ENCODE data around the gene CNIH2. TPM values are rescaled to one million over a fixed set of nuclear protein-coding genes. Genes with fewer than 3 reads are reported as not detected.
A peak's percentile ranks its signal among the peaks of the same experiment; 100 is the strongest.

The CNIH2 gene
- total and polyA plus RNA-seq, 2 of the 13 experiments (the other 11 are each of a cell fraction or from before 2014, with no cell fraction given), result 0.60 to 0.69 TPM

DNA sequence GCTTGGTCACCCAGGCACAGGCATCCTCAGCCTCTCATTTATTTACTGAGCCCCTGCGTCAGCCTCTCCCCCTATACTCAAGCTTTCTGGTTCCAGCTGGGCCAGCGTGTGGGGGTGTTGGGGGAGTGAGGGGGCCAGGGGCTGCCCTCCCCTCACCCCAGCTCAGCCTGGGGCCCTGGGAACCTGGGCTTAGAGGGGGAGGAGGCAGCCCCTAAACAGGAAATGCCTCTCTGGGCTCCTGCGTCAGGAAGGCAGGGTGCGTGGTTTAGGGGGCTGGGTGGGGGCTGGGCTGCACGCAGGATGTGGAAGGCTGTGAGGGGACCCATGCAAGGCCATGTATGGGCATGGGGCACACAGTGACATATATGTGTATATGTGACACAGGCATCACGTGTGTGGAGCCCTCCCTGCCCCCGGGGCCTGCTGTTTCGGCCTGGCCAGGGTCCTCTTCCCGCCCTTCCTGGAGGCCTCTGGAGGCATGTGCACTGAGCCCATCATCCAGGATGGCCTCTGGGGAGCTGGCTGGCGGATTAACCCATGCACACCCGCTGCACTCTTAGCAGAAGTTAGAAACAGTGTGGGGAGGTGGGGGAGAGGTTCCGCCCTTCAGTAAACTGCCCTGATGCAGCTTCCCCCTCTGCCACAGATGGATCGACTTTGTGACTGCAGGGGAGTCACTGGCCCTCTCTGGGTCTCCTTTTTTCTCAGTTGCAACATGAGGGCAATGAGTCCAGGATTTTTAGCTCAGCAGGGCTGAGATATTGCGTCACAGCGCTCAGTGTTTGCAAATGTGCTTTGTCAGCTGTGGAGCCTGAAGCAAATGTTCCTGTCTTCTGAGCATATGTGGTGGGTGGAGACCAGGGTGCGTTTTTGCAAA, 40.0 kb downstream of the CNIH2 start (continued):
- TF ChIP-seq ZNF670 (CRISPR knock-in tag; IDR thresholded peaks at IDR 0.05; ENCODE audit: borderline replicate concordance) (no peak), HIVEP1 (CRISPR knock-in tag; IDR thresholded peaks at IDR 0.05) (peak; percentile 4; the same call in 1 of the 2 replicates), ZNF780A (CRISPR knock-in tag; IDR thresholded peaks at IDR 0.05) (no peak), RXRB (CRISPR knock-in tag; IDR thresholded peaks at IDR 0.05; ENCODE audit: borderline replicate concordance) (0 out of 2 replicates have a peak, but pooled peaks have one; percentile 11), IRX3 (CRISPR knock-in tag; IDR thresholded peaks at IDR 0.05; ENCODE audit: borderline replicate concordance, low read depth) (no peak), ZNF543 (CRISPR knock-in tag; IDR thresholded peaks at IDR 0.05) (0 out of 2 replicates have a peak, but pooled peaks have one; percentile 26), ZNF652 (CRISPR knock-in tag; IDR thresholded peaks at IDR 0.05; ENCODE audit: borderline replicate concordance, low read depth) (peak; percentile 91), MAFF (IDR thresholded peaks at IDR 0.05; ENCODE audit: low read depth, low read length) (peak; percentile 64), TOPORS (CRISPR knock-in tag; IDR thresholded peaks at IDR 0.05) (no peak), PCBP2 (optimal IDR thresholded peaks at IDR 0.05; ENCODE audit: low read depth, low read length, poor library complexity, severe bottlenecking) (no peak), KDM5B (CRISPR knock-in tag; IDR thresholded peaks at IDR 0.05; ENCODE audit: borderline replicate concordance) (peak; percentile 46; the same call in 1 of the 2 replicates), HNF4A (CRISPR knock-in tag; IDR thresholded peaks at IDR 0.05) (peak; percentile 62), CEBPB (IDR thresholded peaks at IDR 0.05; ENCODE audit: borderline replicate concordance, low read depth, low read length) (peak; percentile 99), ZC3H4 (CRISPR knock-in tag; IDR thresholded peaks at IDR 0.05; ENCODE audit: borderline replicate concordance) (no peak), ZNF430 (CRISPR knock-in tag; IDR thresholded peaks at IDR 0.05) (0 out of 2 replicates have a peak, but pooled peaks have one; percentile 38), ZNF589 (CRISPR knock-in tag; conservative IDR thresholded peaks at IDR 0.05) (0 out of 2 replicates have a peak, but pooled peaks have one; percentile 8)
- TF ChIP-seq, protein P1, sequence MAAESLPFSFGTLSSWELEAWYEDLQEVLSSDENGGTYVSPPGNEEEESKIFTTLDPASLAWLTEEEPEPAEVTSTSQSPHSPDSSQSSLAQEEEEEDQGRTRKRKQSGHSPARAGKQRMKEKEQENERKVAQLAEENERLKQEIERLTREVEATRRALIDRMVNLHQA (CRISPR knock-in tag; IDR thresholded peaks at IDR 0.05), result no peak
- TF ChIP-seq, protein P2, sequence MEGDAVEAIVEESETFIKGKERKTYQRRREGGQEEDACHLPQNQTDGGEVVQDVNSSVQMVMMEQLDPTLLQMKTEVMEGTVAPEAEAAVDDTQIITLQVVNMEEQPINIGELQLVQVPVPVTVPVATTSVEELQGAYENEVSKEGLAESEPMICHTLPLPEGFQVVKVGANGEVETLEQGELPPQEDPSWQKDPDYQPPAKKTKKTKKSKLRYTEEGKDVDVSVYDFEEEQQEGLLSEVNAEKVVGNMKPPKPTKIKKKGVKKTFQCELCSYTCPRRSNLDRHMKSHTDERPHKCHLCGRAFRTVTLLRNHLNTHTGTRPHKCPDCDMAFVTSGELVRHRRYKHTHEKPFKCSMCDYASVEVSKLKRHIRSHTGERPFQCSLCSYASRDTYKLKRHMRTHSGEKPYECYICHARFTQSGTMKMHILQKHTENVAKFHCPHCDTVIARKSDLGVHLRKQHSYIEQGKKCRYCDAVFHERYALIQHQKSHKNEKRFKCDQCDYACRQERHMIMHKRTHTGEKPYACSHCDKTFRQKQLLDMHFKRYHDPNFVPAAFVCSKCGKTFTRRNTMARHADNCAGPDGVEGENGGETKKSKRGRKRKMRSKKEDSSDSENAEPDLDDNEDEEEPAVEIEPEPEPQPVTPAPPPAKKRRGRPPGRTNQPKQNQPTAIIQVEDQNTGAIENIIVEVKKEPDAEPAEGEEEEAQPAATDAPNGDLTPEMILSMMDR (CRISPR knock-in tag; IDR thresholded peaks at IDR 0.05), result no peak
- TF ChIP-seq, protein P3, sequence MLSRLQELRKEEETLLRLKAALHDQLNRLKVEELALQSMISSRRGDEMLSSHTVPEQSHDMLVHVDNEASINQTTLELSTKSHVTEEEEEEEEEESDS (CRISPR knock-in tag; IDR thresholded peaks at IDR 0.05; ENCODE audit: borderline replicate concordance), result no peak
- TF ChIP-seq, protein P4, sequence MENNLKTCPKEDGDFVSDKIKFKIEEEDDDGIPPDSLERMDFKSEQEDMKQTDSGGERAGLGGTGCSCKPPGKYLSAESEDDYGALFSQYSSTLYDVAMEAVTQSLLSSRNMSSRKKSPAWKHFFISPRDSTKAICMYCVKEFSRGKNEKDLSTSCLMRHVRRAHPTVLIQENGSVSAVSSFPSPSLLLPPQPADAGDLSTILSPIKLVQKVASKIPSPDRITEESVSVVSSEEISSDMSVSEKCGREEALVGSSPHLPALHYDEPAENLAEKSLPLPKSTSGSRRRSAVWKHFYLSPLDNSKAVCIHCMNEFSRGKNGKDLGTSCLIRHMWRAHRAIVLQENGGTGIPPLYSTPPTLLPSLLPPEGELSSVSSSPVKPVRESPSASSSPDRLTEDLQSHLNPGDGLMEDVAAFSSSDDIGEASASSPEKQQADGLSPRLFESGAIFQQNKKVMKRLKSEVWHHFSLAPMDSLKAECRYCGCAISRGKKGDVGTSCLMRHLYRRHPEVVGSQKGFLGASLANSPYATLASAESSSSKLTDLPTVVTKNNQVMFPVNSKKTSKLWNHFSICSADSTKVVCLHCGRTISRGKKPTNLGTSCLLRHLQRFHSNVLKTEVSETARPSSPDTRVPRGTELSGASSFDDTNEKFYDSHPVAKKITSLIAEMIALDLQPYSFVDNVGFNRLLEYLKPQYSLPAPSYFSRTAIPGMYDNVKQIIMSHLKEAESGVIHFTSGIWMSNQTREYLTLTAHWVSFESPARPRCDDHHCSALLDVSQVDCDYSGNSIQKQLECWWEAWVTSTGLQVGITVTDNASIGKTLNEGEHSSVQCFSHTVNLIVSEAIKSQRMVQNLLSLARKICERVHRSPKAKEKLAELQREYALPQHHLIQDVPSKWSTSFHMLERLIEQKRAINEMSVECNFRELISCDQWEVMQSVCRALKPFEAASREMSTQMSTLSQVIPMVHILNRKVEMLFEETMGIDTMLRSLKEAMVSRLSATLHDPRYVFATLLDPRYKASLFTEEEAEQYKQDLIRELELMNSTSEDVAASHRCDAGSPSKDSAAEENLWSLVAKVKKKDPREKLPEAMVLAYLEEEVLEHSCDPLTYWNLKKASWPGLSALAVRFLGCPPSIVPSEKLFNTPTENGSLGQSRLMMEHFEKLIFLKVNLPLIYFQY (CRISPR knock-in tag; IDR thresholded peaks at IDR 0.05; ENCODE audit: borderline replicate concordance), result no peak
- TF ChIP-seq, protein P5, sequence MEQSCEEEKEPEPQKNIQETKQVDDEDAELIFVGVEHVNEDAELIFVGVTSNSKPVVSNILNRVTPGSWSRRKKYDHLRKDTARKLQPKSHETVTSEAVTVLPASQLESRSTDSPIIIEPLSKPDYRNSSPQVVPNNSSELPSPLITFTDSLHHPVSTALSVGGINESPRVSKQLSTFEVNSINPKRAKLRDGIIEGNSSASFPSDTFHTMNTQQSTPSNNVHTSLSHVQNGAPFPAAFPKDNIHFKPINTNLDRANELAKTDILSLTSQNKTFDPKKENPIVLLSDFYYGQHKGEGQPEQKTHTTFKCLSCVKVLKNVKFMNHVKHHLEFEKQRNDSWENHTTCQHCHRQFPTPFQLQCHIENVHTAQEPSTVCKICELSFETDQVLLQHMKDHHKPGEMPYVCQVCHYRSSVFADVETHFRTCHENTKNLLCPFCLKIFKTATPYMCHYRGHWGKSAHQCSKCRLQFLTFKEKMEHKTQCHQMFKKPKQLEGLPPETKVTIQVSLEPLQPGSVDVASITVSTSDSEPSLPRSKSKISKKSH (CRISPR knock-in tag; IDR thresholded peaks at IDR 0.05; ENCODE audit: borderline replicate concordance), result no peak

Data from HepG2 (cell line).